LNCaP clone FGC (cell line): Measurements from ENCODE around the gene PIP5K1B.
"Not testable (repeated sequence)": the region's sequence is repeated elsewhere in the genome, so short reads cannot be mapped to it uniquely, and the experiment has no call there.

ENCODE experiments used
- DNase-seq: peaks from one replicate; pipeline ENCODE4 v3.0.0-alpha.2; 2011; ENCODE audit warnings: low read depth
- H3K4me3 ChIP-seq: 2 replicates; pipeline ENCODE4 v1.5.1; 2011; ENCODE audit warnings: mild to moderate bottlenecking, low read depth, low read length, control low read depth
- CTCF ChIP-seq: IDR thresholded peaks from 2 replicates; pipeline ENCODE4 v1.5.1; 2012; ENCODE audit warnings: mild to moderate bottlenecking; ENCODE audit not compliant: control insufficient read depth, insufficient read depth; ENCODE audit errors: extremely low read depth

PIP5K1B gene

GRCh38 chr9:69044240-69045219 lies 339.5 kb downstream of the PIP5K1B start:
- no peak for TF ChIP-seq CTCF
- DNase-seq = no peak
- H3K4me3 ChIP-seq = no peak overlapping the region

- no peak for DNase-seq
- TF ChIP-seq CTCF = no peak
- H3K4me3 ChIP-seq = no peak overlapping the region
These were observed 340.8 kb downstream of the PIP5K1B start for GRCh38 chr9:69045821-69046220.

- DNase-seq = no peak
- TF ChIP-seq CTCF = no peak
- H3K4me3 ChIP-seq = no peak overlapping the region
These were observed 341.7 kb downstream of the PIP5K1B start for GRCh38 chr9:69046723-69047122.

GRCh38 chr9:69047371-69047770 lies 342.3 kb downstream of the PIP5K1B start:
- TF ChIP-seq CTCF = no peak
- H3K4me3 ChIP-seq = no peak overlapping the region
- DNase-seq = no peak

- no peak for DNase-seq
- no peak overlapping the region for H3K4me3 ChIP-seq
- no peak for TF ChIP-seq CTCF
These were observed 344.1 kb downstream of the PIP5K1B start for GRCh38 chr9:69049094-69049493.

GRCh38 chr9:69050936-69051335 lies 345.9 kb downstream of the PIP5K1B start:
- DNase-seq, H3K4me3 ChIP-seq: not testable (repeated sequence)

- TF ChIP-seq CTCF = no peak
- no peak for DNase-seq
- no peak overlapping the region for H3K4me3 ChIP-seq
These were observed 349.9 kb downstream of the PIP5K1B start for GRCh38 chr9:69054989-69055388.
